Measurements from ENCODE around the gene SOD3. TPM values are rescaled to one million over a fixed set of nuclear protein-coding genes. Genes with fewer than 3 reads are reported as not detected.

Gene SOD3
- total and polyA plus RNA-seq, 2 donors (not counting 1 experiment from before 2014, with no cell fraction given), result 19.6 to 34.8 TPM

DNA sequence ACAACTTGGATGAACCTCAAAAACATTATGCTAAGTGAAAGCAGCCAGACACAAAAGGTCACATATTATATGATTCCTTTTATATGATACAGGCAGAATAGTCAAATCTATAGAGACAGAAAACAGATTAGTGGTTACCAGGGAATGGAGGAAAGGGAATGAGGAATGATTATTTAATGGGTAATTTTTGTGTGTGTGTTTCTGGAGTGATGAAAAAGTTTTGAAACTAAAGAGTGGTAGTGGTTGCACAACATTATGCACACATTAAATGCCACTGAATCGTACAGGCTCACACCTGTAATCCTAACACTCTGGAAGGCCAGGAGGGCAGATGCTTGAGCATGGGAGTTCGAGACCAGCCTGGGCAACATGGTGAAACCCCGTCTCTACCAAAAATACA lies 19.6 kb upstream of the SOD3 start:
- H3K4me2 ChIP-seq (ENCODE audit: extremely low read depth, insufficient read depth, low read length), result no peak overlapping the region
- no peaks in the 10 kb centered on the region for H3K9me3 ChIP-seq (ENCODE audit: control insufficient read depth, insufficient read depth, low read depth, low read length)
- no peak overlapping the region for H3K27ac ChIP-seq (ENCODE audit: insufficient read depth, low read length)
- no peak overlapping the region for H3K4me3 ChIP-seq (replicated peaks in 1 of 4; ENCODE audit: control extremely low read depth in 1 of 4, insufficient read depth in 1 of 4, low read depth in 3 of 4, low read length in 4 of 4)
- H3K36me3 ChIP-seq (ENCODE audit: control insufficient read depth, insufficient read depth, low read length), result no peaks in the 10 kb centered on the region
- no peak for TF ChIP-seq EZH2 (IDR thresholded peaks at IDR 0.05; ENCODE audit: low read length, missing control alignments)
- TF ChIP-seq, protein P1, sequence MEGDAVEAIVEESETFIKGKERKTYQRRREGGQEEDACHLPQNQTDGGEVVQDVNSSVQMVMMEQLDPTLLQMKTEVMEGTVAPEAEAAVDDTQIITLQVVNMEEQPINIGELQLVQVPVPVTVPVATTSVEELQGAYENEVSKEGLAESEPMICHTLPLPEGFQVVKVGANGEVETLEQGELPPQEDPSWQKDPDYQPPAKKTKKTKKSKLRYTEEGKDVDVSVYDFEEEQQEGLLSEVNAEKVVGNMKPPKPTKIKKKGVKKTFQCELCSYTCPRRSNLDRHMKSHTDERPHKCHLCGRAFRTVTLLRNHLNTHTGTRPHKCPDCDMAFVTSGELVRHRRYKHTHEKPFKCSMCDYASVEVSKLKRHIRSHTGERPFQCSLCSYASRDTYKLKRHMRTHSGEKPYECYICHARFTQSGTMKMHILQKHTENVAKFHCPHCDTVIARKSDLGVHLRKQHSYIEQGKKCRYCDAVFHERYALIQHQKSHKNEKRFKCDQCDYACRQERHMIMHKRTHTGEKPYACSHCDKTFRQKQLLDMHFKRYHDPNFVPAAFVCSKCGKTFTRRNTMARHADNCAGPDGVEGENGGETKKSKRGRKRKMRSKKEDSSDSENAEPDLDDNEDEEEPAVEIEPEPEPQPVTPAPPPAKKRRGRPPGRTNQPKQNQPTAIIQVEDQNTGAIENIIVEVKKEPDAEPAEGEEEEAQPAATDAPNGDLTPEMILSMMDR (conservative IDR thresholded peaks at IDR 0.05 in 1 of 2, IDR thresholded peaks at IDR 0.05 in 1 of 2; ENCODE audit: low read depth in 1 of 2, low read length in 2 of 2), result no peak
- H3K79me2 ChIP-seq (ENCODE audit: control insufficient read depth, insufficient read depth, low read length), result no peaks in the 10 kb centered on the region
- no peak for DNase-seq (ENCODE audit: low read depth in 2 of 2)
- H2AFZ ChIP-seq (ENCODE audit: low read length), result no peak overlapping the region
- H3K9ac ChIP-seq (ENCODE audit: insufficient read depth, low read length), result no peak overlapping the region
- peaks cover 18% of the 10 kb centered on the region for H3K4me1 ChIP-seq (ENCODE audit: control insufficient read depth, extremely low read depth, insufficient read depth, low read length)
- H3K27me3 ChIP-seq (ENCODE audit: control insufficient read depth, insufficient read depth, low read length), result no peaks in the 10 kb centered on the region
- H4K20me1 ChIP-seq (ENCODE audit: control insufficient read depth, extremely low read depth, insufficient read depth, low read length), result no peaks in the 10 kb centered on the region

DNA sequence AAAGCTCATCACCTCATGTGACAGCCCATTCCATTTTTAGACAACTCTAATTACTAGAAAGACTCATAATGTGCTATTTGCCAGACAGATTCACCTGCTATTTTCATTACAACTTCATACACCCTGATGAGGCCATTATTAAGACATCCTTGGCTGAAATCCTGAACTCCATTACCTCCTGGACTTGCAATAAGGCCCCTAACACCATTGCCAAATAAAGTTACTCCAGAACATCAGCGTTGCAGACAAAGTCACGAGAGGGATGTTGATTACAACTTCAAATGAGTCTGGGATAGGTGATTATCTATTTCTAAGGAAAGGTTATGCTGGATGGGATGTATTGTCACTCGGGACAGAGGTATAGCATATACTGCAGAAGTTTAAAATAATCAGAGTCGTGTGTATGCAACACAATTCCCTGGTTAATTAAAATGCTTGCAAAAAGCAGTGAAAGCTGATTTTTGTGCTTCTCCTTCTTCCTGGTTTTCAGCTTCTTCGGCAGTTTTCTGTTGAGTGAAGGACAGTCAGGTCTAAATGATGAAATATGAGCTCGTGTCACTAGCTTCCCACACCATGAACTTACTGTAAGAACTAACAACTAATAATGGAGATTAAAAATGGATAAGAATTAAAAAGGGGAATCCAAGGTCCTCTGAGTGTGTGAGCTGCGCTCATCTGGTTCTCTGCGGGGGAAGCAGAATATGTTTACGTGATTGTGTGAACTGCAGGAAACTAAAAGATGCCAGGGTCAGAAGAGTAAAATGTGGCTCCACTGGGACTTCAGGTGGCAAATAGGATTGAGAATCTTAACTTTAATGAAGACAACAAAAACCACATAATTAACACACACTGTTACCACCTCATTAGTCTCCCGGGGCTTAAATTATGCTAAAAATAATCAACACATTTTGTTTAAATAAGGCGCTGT lies 17.6 kb upstream of the SOD3 start:
- no peaks in the 10 kb centered on the region for H3K27me3 ChIP-seq (ENCODE audit: control insufficient read depth, insufficient read depth, low read length)
- no peak for TF ChIP-seq EZH2 (IDR thresholded peaks at IDR 0.05; ENCODE audit: low read length, missing control alignments)
- TF ChIP-seq, protein P1 (conservative IDR thresholded peaks at IDR 0.05 in 1 of 2, IDR thresholded peaks at IDR 0.05 in 1 of 2; ENCODE audit: low read depth in 1 of 2, low read length in 2 of 2), result no peak
- H3K27ac ChIP-seq (ENCODE audit: insufficient read depth, low read length), result peak overlapping the region; percentile 55
- H4K20me1 ChIP-seq (ENCODE audit: control insufficient read depth, extremely low read depth, insufficient read depth, low read length), result no peaks in the 10 kb centered on the region
- H3K79me2 ChIP-seq (ENCODE audit: control insufficient read depth, insufficient read depth, low read length), result no peaks in the 10 kb centered on the region
- no peak overlapping the region for H3K9ac ChIP-seq (ENCODE audit: insufficient read depth, low read length)
- H3K4me3 ChIP-seq (replicated peaks in 1 of 4; ENCODE audit: control extremely low read depth in 1 of 4, insufficient read depth in 1 of 4, low read depth in 3 of 4, low read length in 4 of 4), result no peak overlapping the region
- no peaks in the 10 kb centered on the region for H3K36me3 ChIP-seq (ENCODE audit: control insufficient read depth, insufficient read depth, low read length)
- H3K4me2 ChIP-seq (ENCODE audit: extremely low read depth, insufficient read depth, low read length), result peak overlapping the region; percentile 37
- no peak overlapping the region for H2AFZ ChIP-seq (ENCODE audit: low read length)
- H3K9me3 ChIP-seq (ENCODE audit: control insufficient read depth, insufficient read depth, low read depth, low read length), result no peaks in the 10 kb centered on the region
- H3K4me1 ChIP-seq (ENCODE audit: control insufficient read depth, extremely low read depth, insufficient read depth, low read length), result peaks cover 15% of the 10 kb centered on the region
- DNase-seq (ENCODE audit: low read depth in 2 of 2), result no peak

DNA sequence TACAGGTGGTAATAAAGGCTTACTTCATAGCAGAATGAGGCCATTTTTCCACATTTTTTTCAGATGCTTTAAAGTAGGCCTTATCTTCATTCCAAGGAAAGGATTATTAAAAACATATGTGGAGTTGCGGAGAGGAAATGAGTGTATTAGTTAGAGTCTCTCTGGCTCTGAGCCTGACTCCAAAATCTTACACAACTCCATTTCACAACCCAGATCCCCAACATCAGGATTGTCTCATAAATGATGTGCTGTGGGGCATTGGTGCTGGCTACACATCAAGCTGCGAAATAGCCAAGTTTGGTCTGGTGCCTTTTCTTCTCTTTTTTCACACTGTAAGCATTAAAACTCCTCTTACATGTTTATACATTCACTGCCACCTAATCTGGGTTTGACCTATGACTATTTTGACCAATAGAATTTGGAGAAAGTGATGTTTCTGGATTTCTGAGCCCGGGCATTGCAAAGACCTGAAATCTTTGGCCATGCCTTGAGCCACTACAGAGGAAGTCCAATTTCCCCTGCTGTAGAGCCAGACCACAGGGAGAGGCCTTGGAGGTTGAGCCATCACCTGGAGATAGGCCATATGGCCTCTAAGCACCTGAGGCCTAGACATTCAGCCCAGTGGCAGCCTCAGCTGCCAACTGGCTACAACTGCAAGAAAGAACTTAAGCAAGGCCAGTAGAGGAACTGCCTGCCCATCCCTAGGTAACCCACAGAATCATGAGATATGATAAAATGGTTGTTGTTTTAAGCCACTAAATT lies 16.7 kb upstream of the SOD3 start:
- Histone ChIP-seq H3K9ac (ENCODE audit: insufficient read depth, low read length) (no peak overlapping the region), H3K27me3 (ENCODE audit: control insufficient read depth, insufficient read depth, low read length) (no peaks in the 10 kb centered on the region), H3K27ac (ENCODE audit: insufficient read depth, low read length) (peak overlapping the region; percentile 55), H3K4me2 (ENCODE audit: extremely low read depth, insufficient read depth, low read length) (peak overlapping the region; percentile 9), H2AFZ (ENCODE audit: low read length) (no peak overlapping the region), H4K20me1 (ENCODE audit: control insufficient read depth, extremely low read depth, insufficient read depth, low read length) (no peaks in the 10 kb centered on the region), H3K36me3 (ENCODE audit: control insufficient read depth, insufficient read depth, low read length) (no peaks in the 10 kb centered on the region), H3K79me2 (ENCODE audit: control insufficient read depth, insufficient read depth, low read length) (no peaks in the 10 kb centered on the region), H3K4me1 (ENCODE audit: control insufficient read depth, extremely low read depth, insufficient read depth, low read length) (peaks cover 15% of the 10 kb centered on the region), H3K9me3 (ENCODE audit: control insufficient read depth, insufficient read depth, low read depth, low read length) (no peaks in the 10 kb centered on the region), H3K4me3 (replicated peaks in 1 of 4; ENCODE audit: control extremely low read depth in 1 of 4, insufficient read depth in 1 of 4, low read depth in 3 of 4, low read length in 4 of 4) (no peak overlapping the region)
- TF ChIP-seq, protein P1 (conservative IDR thresholded peaks at IDR 0.05 in 1 of 2, IDR thresholded peaks at IDR 0.05 in 1 of 2; ENCODE audit: low read depth in 1 of 2, low read length in 2 of 2), result no peak
- no peak for TF ChIP-seq EZH2 (IDR thresholded peaks at IDR 0.05; ENCODE audit: low read length, missing control alignments)
- peak; percentile 97 to 99 for DNase-seq (ENCODE audit: low read depth in 2 of 2)
